ENCODE data around the gene FGF8. TPM values are rescaled to one million over a fixed set of nuclear protein-coding genes. Genes with fewer than 3 reads are reported as not detected.

The FGF8 gene
- total RNA-seq: not detected

DNA sequence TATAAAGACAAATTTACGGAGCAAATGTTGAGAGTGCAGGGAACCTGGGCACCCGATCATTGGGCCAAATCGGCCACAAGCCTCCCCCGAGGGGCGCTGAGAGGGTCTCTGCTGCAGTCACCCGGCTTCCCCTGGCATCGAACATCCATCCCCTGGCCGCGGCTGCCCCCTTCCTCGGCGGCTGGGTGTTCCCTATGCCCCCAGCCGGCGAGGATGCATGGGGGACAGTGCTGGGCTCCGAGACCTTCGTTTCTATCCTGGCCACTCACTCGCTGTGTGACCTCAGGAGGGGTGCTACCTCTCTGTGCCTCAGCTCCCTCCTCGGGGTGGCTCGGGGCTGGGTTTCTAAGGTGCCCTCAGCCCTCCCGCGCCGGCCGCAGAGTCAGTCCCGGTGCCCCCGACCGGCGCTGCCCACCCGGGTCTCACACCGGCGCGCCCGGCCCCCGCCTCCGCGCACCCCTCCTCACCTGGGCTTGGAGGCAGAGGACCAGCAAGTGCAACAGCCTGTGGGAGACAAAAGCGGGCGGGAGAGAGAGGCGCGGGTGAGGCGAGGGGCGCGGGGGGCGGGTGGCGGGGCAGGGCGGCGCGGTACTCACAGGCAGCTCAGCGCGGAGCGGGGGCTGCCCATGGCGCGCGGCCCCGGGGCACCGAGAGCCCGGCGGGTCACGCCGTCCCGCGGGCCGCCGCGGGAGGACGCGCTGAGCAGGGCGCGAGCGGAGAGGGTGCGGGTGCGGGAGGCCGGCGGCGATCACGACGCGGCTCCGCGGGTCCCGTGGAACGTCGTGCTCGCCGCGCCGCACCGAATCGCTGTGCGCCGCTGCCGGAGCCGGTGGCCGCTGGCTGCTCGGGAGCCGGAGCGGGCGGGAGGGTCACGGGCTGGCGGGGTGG is at the start of gene FGF8:
FGF8 (minus strand) TSS at position 842 of the 888 bp plus-strand sequence; CDS start at position 628, 214 bp downstream.
- no peak within 1 kb of the TSS for H3K27ac ChIP-seq
- peak within 1 kb of the TSS; percentile 11 to 34 for H3K4me3 ChIP-seq
- DNase-seq (ENCODE audit: low spot score): no peak
- H3K27me3 ChIP-seq: peaks cover 22 to 34% of the 10 kb centered on the region in 2 donors
- H3K4me1 ChIP-seq: peaks cover 0 to 41% of the 10 kb centered on the region in 2 donors
- H3K36me3 ChIP-seq: no peaks in the 10 kb centered on the region
- TF ChIP-seq CTCF (IDR thresholded peaks at IDR 0.05): no peak
- H3K9me3 ChIP-seq: no peaks in the 10 kb centered on the region

DNA sequence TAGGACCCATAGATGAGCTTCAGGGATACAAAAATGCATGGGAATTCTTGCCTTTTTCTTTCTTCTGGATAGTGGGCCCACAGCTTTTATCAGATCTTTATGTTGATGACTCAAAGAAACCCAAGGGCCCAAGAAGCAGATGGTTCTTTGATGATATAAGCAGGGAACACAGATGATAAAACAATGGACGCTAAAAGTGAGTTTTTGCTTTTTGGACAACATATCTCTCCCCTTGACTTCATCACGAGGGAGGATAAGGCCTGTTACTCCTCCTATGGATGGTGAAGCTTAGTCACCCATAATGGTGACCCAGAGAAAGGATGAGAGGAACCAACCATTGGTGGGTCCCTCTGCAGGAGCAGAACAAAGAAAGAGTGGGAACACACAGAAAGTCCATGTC is 48.8 kb upstream of the FGF8 start:
- no peaks in the 10 kb centered on the region for H3K27me3 ChIP-seq
- peaks cover 0 to 3% of the 10 kb centered on the region in 2 donors for H3K4me1 ChIP-seq
- DNase-seq (ENCODE audit: low spot score): no peak
- no peak overlapping the region for H3K27ac ChIP-seq
- no peaks in the 10 kb centered on the region for H3K9me3 ChIP-seq
- no peak overlapping the region for H3K4me3 ChIP-seq
- no peak for TF ChIP-seq CTCF (IDR thresholded peaks at IDR 0.05)
- H3K36me3 ChIP-seq: peaks cover 11% of the 10 kb centered on the region

DNA sequence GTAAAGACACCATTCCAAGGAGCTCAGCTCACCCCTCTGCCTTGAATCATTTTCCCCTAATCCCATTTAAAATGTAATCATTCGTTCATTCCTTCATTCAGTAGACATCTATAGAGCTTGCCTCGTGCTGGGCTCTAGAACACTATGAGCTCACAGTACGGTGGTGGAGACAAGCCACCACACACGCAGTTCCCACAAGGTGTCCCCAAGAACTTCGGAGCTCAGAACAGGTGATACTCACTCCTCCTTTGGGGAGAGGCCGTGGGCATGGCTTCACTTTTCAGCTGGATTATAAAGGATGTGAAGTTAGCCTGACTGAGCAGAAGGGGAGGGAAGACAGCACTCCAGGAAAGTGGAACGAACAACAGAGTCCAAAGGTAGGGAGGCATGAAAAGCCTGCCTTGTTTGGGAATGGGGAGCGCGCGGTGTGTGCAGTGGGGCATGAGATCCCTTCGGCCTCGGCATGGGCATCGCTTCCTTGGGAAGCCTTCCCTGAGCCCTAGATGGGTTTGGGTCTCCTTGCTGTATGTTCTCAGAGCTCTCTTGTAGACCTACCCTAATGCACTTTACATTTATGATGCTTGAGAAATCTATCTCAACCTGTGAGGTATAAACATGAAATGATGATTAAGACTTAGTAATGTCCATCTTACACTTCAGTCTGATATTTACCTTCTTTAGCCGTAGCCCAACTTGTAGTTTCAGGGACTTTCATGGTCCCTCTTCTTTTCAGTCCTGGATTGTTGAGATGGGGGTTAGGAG is 43.1 kb upstream of the FGF8 start:
- H3K4me3 ChIP-seq: peak overlapping the region; percentile 97 to 100
- no peaks in the 10 kb centered on the region for H3K27me3 ChIP-seq
- TF ChIP-seq CTCF (IDR thresholded peaks at IDR 0.05): no peak
- H3K4me1 ChIP-seq: peaks cover 0 to 31% of the 10 kb centered on the region in 2 donors
- H3K27ac ChIP-seq: peak overlapping the region; percentile 97 to 98
- no peaks in the 10 kb centered on the region for H3K36me3 ChIP-seq
- H3K9me3 ChIP-seq: no peaks in the 10 kb centered on the region
- no peak for DNase-seq (ENCODE audit: low spot score)

- Histone ChIP-seq H3K4me1 (peaks cover 0 to 36% of the 10 kb centered on the region in 2 donors), H3K27ac (peak within 1 kb of the TSS; percentile 97 to 98), H3K4me3 (peak within 1 kb of the TSS; percentile 97 to 100), H3K9me3 (no peaks in the 10 kb centered on the region), H3K36me3 (no peaks in the 10 kb centered on the region), H3K27me3 (no peaks in the 10 kb centered on the region)
- DNase-seq (ENCODE audit: low spot score): peak; percentile 98
- no peak for TF ChIP-seq CTCF (IDR thresholded peaks at IDR 0.05)
These were observed 42.4 kb upstream of the FGF8 start, which contains the start of gene OGA for GRCh38 chr10:101818119-101818871. Gene OGA, minus strand, starts transcription at chr10:101818444. Its CDS starts 422 bp downstream, at chr10:101818022.

GRCh38 chr10:101817337-101818118 is 41.6 kb upstream of the FGF8 start:
- peaks cover 0 to 44% of the 10 kb centered on the region in 2 donors for H3K4me1 ChIP-seq
- no peaks in the 10 kb centered on the region for H3K27me3 ChIP-seq
- peak; percentile 87 for DNase-seq (ENCODE audit: low spot score)
- H3K9me3 ChIP-seq: no peaks in the 10 kb centered on the region
- no peaks in the 10 kb centered on the region for H3K36me3 ChIP-seq
- H3K27ac ChIP-seq: peak overlapping the region; percentile 97 to 98
- peak overlapping the region; percentile 97 to 100 for H3K4me3 ChIP-seq
- TF ChIP-seq CTCF (IDR thresholded peaks at IDR 0.05): no peak

All from right atrium auricular region (tissue), 2 donors.